Vagina (tissue), 2 donors: ENCODE measurements around the gene RELT. TPM values are rescaled to one million over a fixed set of nuclear protein-coding genes. Genes with fewer than 3 reads are reported as not detected.

ENCODE experiments used
- DNase-seq, 2 donors: peaks; one replicate each; pipeline ENCODE4 v3.0.0-alpha.2; 2017; ENCODE audit errors: extremely low spot score in 2 of 2
- H3K27ac ChIP-seq: fragments of 200-600 bp; sonication (generic); one replicate; pipeline ENCODE4 v1.5.1; 2019
- H3K27me3 ChIP-seq: fragments of 200-600 bp; sonication (generic); one replicate; pipeline ENCODE4 v1.5.1; 2019
- H3K36me3 ChIP-seq, 2 donors: fragments of 200-600 bp; sonication (generic); one replicate each; pipeline ENCODE4 v1.5.1; 2017 to 2019
- H3K4me1 ChIP-seq: fragments of 200-600 bp; sonication (generic); one replicate; pipeline ENCODE4 v1.5.1; 2019
- H3K4me3 ChIP-seq, 2 donors: fragments of 200-600 bp; sonication (generic); 1 replicate in 1 of 2; 2 replicates in 1 of 2; pipeline ENCODE4 v1.5.1; 2016 to 2019
- H3K9me3 ChIP-seq: fragments of 200-600 bp; sonication (generic); one replicate; pipeline ENCODE4 v1.5.1; 2019
- CTCF ChIP-seq, 3 experiments: fragments of 450-650 bp in 2 of 3; fragments of 200-600 bp in 1 of 3; sonication (generic) in 1 of 3; IDR thresholded peaks; one replicate each; pipeline ENCODE4 v1.5.1; 2017 to 2019; ENCODE audit warnings: antibody characterized with exemption in 3 of 3, mild to moderate bottlenecking in 2 of 3, moderate library complexity in 2 of 3
- POLR2A ChIP-seq, 2 donors: fragments of 450-650 bp; IDR thresholded peaks; one replicate each; pipeline ENCODE4 v1.6.1; 2017; ENCODE audit warnings: antibody characterized with exemption in 2 of 2, mild to moderate bottlenecking in 2 of 2, moderate library complexity in 2 of 2
- POLR2AphosphoS5 ChIP-seq, 2 donors: sonication (generic); formaldehyde crosslinking; IDR thresholded peaks; one replicate each; pipeline ENCODE4 v1.9.0; 2017; ENCODE audit warnings: antibody characterized with exemption in 2 of 2, mild to moderate bottlenecking in 2 of 2, low read depth in 1 of 2; ENCODE audit not compliant: insufficient read depth in 1 of 2
- intact Hi-C: fragments of 100-400 bp; cut with DNase I; formaldehyde crosslinking; loops from one replicate; pipeline ENCODE4 v1.15.1; 2023
- total RNA-seq: library from RNA; depleted of rRNA; stranded (reverse); fragments of >200 nt; gene quantifications from one replicate; pipeline ENCODE4 v1.2.3, GENCODE V29; 2016

Gene RELT
- total RNA-seq, 1 donor from 2014 or later: 6.1 TPM

GRCh38 chr11:73410627-73411026 lies 34.4 kb downstream of the RELT start:
- intact Hi-C loops: loop anchor here (5.0 kb wide), 1 partner anchor 533 kb away; no protein-coding TSS in a partner anchor

GRCh38 chr11:73411031-73411430 lies 34.8 kb downstream of the RELT start:
- no peak for TF ChIP-seq CTCF (IDR thresholded peaks at IDR 0.05)
- no peak for TF ChIP-seq POLR2AphosphoS5 (IDR thresholded peaks at IDR 0.05; ENCODE audit: insufficient read depth in 1 of 2, low read depth in 1 of 2)
- TF ChIP-seq POLR2A (IDR thresholded peaks at IDR 0.05): no peak
- intact Hi-C loops: loop anchor here (5.0 kb wide), 1 partner anchor 534 kb away; no protein-coding TSS in a partner anchor
- Histone ChIP-seq H3K27ac (no peak overlapping the region), H3K4me1 (peaks cover 8% of the 10 kb centered on the region), H3K27me3 (no peaks in the 10 kb centered on the region), H3K36me3 (peaks cover 0 to 12% of the 10 kb centered on the region in 2 donors), H3K4me3 (no peak overlapping the region), H3K9me3 (no peaks in the 10 kb centered on the region)
- no peak for DNase-seq

More at GRCh38 chr11:73410627-73411026, 34.4 kb downstream of the RELT start:
- TF ChIP-seq POLR2AphosphoS5 (IDR thresholded peaks at IDR 0.05; ENCODE audit: insufficient read depth in 1 of 2, low read depth in 1 of 2): no peak
- no peak for TF ChIP-seq CTCF (IDR thresholded peaks at IDR 0.05)
- no peak for TF ChIP-seq POLR2A (IDR thresholded peaks at IDR 0.05)
- Histone ChIP-seq H3K36me3 (peaks cover 0 to 12% of the 10 kb centered on the region in 2 donors), H3K27me3 (no peaks in the 10 kb centered on the region), H3K27ac (no peak overlapping the region), H3K4me3 (no peak overlapping the region), H3K4me1 (peaks cover 5% of the 10 kb centered on the region), H3K9me3 (no peaks in the 10 kb centered on the region)
- no peak for DNase-seq

- H3K4me3 ChIP-seq: no peak overlapping the region
- peaks cover 0 to 12% of the 10 kb centered on the region in 2 donors for H3K36me3 ChIP-seq
- no peak overlapping the region for H3K27ac ChIP-seq
- H3K9me3 ChIP-seq: no peaks in the 10 kb centered on the region
- peaks cover 16% of the 10 kb centered on the region for H3K4me1 ChIP-seq
- no peak for DNase-seq
- intact Hi-C loops: loop anchor here (5.0 kb wide), 1 partner anchor 535 kb away; no protein-coding TSS in a partner anchor
- no peaks in the 10 kb centered on the region for H3K27me3 ChIP-seq
- no peak for TF ChIP-seq POLR2A (IDR thresholded peaks at IDR 0.05)
- TF ChIP-seq CTCF (IDR thresholded peaks at IDR 0.05): no peak
- TF ChIP-seq POLR2AphosphoS5 (IDR thresholded peaks at IDR 0.05; ENCODE audit: insufficient read depth in 1 of 2, low read depth in 1 of 2): no peak
Observed at GRCh38 chr11:73412308-73412707, 36.1 kb downstream of the RELT start.

GRCh38 chr11:73413256-73413655 lies 37.1 kb downstream of the RELT start:
- no peak for TF ChIP-seq CTCF (IDR thresholded peaks at IDR 0.05)
- TF ChIP-seq POLR2A (IDR thresholded peaks at IDR 0.05): no peak
- TF ChIP-seq POLR2AphosphoS5 (IDR thresholded peaks at IDR 0.05; ENCODE audit: insufficient read depth in 1 of 2, low read depth in 1 of 2): no peak
- no peak for DNase-seq
- no peak overlapping the region for H3K4me3 ChIP-seq
- intact Hi-C loops: loop anchor here (5.0 kb wide), 1 partner anchor 536 kb away; no protein-coding TSS in a partner anchor
- no peaks in the 10 kb centered on the region for H3K9me3 ChIP-seq
- no peaks in the 10 kb centered on the region for H3K27me3 ChIP-seq
- peaks cover 16% of the 10 kb centered on the region for H3K4me1 ChIP-seq
- peaks cover 0 to 12% of the 10 kb centered on the region in 2 donors for H3K36me3 ChIP-seq
- no peak overlapping the region for H3K27ac ChIP-seq

GRCh38 chr11:73414977-73415651 lies 38.9 kb downstream of the RELT start:
- Histone ChIP-seq H3K27me3 (no peaks in the 10 kb centered on the region), H3K27ac (peak overlapping the region; percentile 24), H3K4me3 (no peak overlapping the region), H3K36me3 (peaks cover 0 to 5% of the 10 kb centered on the region in 2 donors), H3K9me3 (no peaks in the 10 kb centered on the region), H3K4me1 (peaks cover 16% of the 10 kb centered on the region)
- no peak for DNase-seq
- intact Hi-C loops: loop anchor here (5.0 kb wide), 1 partner anchor 538 kb away; no protein-coding TSS in a partner anchor
- TF ChIP-seq POLR2AphosphoS5 (IDR thresholded peaks at IDR 0.05; ENCODE audit: insufficient read depth in 1 of 2, low read depth in 1 of 2): no peak
- no peak for TF ChIP-seq POLR2A (IDR thresholded peaks at IDR 0.05)
